ENCODE results near the gene TMED7. TPM values are rescaled to one million over a fixed set of nuclear protein-coding genes. Genes with fewer than 3 reads are reported as not detected.
A peak's percentile ranks its signal among the peaks of the same experiment; 100 is the strongest.

Gene TMED7
- total and polyA plus RNA-seq, 3 donors from 2014 or later, result 43.6 to 119 (median 89.3) TPM

GRCh38 chr5:115589043-115589442, 36.8 kb downstream of the TMED7 start:
- Histone ChIP-seq H3K4me3 (no peak overlapping the region), H3K4me1 (no peaks in the 10 kb centered on the region), H3K27me3 (no peaks in the 10 kb centered on the region), H3K9me3 (no peaks in the 10 kb centered on the region), H3K27ac (no peak overlapping the region), H3K36me3 (ENCODE audit: low read depth, missing control alignments) (no peaks in the 10 kb centered on the region)
- intact Hi-C loops (cut with DNase I; ENCODE audit: low total_unique reads), result loop anchor here (5.0 kb wide), 1 partner anchor 282 kb away; no protein-coding TSS in a partner anchor
- DNase-seq, result no peak
- WGBS, 2 donors, result 54 to 80% methylated on average over 3 of the region's 3 CpGs
- TF ChIP-seq CTCF (IDR thresholded peaks at IDR 0.05) (no peak), POLR2A (IDR thresholded peaks at IDR 0.05) (no peak)

GRCh38 chr5:115588640-115589039, 37.2 kb downstream of the TMED7 start:
- intact Hi-C loops (cut with DNase I; ENCODE audit: low total_unique reads), result loop anchor here (5.0 kb wide), 1 partner anchor 281 kb away; no protein-coding TSS in a partner anchor
- no peak for DNase-seq
- Histone ChIP-seq H3K9me3 (no peaks in the 10 kb centered on the region), H3K27me3 (no peaks in the 10 kb centered on the region), H3K4me1 (no peaks in the 10 kb centered on the region), H3K4me3 (no peak overlapping the region), H3K27ac (no peak overlapping the region), H3K36me3 (ENCODE audit: low read depth, missing control alignments) (no peaks in the 10 kb centered on the region)
- TF ChIP-seq CTCF (IDR thresholded peaks at IDR 0.05), result no peak
- no peak for TF ChIP-seq POLR2A (IDR thresholded peaks at IDR 0.05)
- 79 to 87% methylated on average over 4 of the region's 4 CpGs for WGBS, 2 donors

- intact Hi-C loops (cut with DNase I; ENCODE audit: low total_unique reads), result loop anchor here (5.0 kb wide), 1 partner anchor 279 kb away; no protein-coding TSS in a partner anchor
- Histone ChIP-seq H3K27me3 (no peaks in the 10 kb centered on the region), H3K27ac (no peak overlapping the region), H3K4me1 (no peaks in the 10 kb centered on the region), H3K4me3 (no peak overlapping the region), H3K9me3 (no peaks in the 10 kb centered on the region), H3K36me3 (ENCODE audit: low read depth, missing control alignments) (no peaks in the 10 kb centered on the region)
- 56 to 59% methylated on average over 6 of the region's 6 CpGs for WGBS, 2 donors
- TF ChIP-seq POLR2A (IDR thresholded peaks at IDR 0.05) (no peak), CTCF (IDR thresholded peaks at IDR 0.05) (peak; percentile 28 to 60 (median 43))
- no peak for DNase-seq
Measured at GRCh38 chr5:115586525-115587146, 39.2 kb downstream of the TMED7 start.

- intact Hi-C loops (cut with DNase I; ENCODE audit: low total_unique reads), result loop anchor here (5.0 kb wide), 1 partner anchor 278 kb away; no protein-coding TSS in a partner anchor
- WGBS, 2 donors, result 94 to 95% methylated on average over 1 of the region's 1 CpG
Measured at GRCh38 chr5:115585265-115585664, 40.6 kb downstream of the TMED7 start.

More at GRCh38 chr5:115585265-115585664, 40.6 kb downstream of the TMED7 start:
- Histone ChIP-seq H3K27me3 (no peaks in the 10 kb centered on the region), H3K36me3 (ENCODE audit: low read depth, missing control alignments) (no peaks in the 10 kb centered on the region), H3K9me3 (no peaks in the 10 kb centered on the region), H3K4me1 (no peaks in the 10 kb centered on the region), H3K4me3 (no peak overlapping the region), H3K27ac (no peak overlapping the region)
- TF ChIP-seq POLR2A (IDR thresholded peaks at IDR 0.05) (no peak), CTCF (IDR thresholded peaks at IDR 0.05) (no peak)
- DNase-seq, result no peak

Measured in testis (tissue), 3 donors.